SK-N-SH (cell line): ENCODE measurements around the gene IKBIP. TPM values are rescaled to one million over a fixed set of nuclear protein-coding genes. Genes with fewer than 3 reads are reported as not detected.

ENCODE experiments used
- CTCF ChIA-PET: fragments of 300-600, 350-600 bp; formaldehyde crosslinking; extraction: SDS; loops from one replicate; lab custom pipeline; 2021; lab: Yijun Ruan, JAX
- POLR2A ChIA-PET: fragments of 350-600 bp; sonication (Branson Sonifier 250); formaldehyde crosslinking; extraction: SDS; loops from one replicate; lab custom pipeline; 2020; ENCODE audit warnings: antibody characterized with exemption, inconsistent platforms; lab: Yijun Ruan, JAX
- DNase-seq: peaks from one replicate; pipeline ENCODE4 v3.0.0; 2012
- H2AFZ ChIP-seq: fragments of 200-600 bp; sonication (generic); 2 replicates; pipeline ENCODE4 v1.8.1; 2016; ENCODE audit warnings: antibody characterized with exemption, mild to moderate bottlenecking, low read depth
- H3F3A ChIP-seq: fragments of 200-600 bp; sonication (generic); replicated peaks from 2 replicates; pipeline ENCODE3; 2016; ENCODE audit warnings: antibody characterized with exemption, mild to moderate bottlenecking; ENCODE audit not compliant: insufficient read depth
- H3K27ac ChIP-seq, 2 experiments: fragments of 200-500 bp in 1 of 2; fragments of 200-600 bp in 1 of 2; sonication (Bioruptor generic) in 1 of 2; sonication (generic), shearing (Covaris generic) in 1 of 2; 2 replicates each; pipeline versions ENCODE4 v1.5.1 to v1.6.1; 2014 to 2016; ENCODE audit warnings: low read depth in 2 of 2, inconsistent platforms in 1 of 2, low read length in 1 of 2, mild to moderate bottlenecking in 1 of 2, mixed read lengths in 1 of 2
- H3K27me3 ChIP-seq: fragments of 200-600 bp; sonication (generic), shearing (Covaris generic); 2 replicates; pipeline ENCODE4 v1.6.1; 2016; ENCODE audit warnings: mixed run types; ENCODE audit not compliant: insufficient read depth
- H3K36me3 ChIP-seq, 2 experiments: fragments of 200-500 bp in 1 of 2; fragments of 200-600 bp in 1 of 2; sonication (Bioruptor generic) in 1 of 2; sonication (generic) in 1 of 2; replicated peaks in 1 of 2; 2 replicates each; pipeline versions ENCODE3 to v1.5.1; 2014 to 2016; ENCODE audit warnings: low read length in 1 of 2, mild to moderate bottlenecking in 1 of 2; ENCODE audit not compliant: insufficient read depth in 2 of 2, control insufficient read depth in 1 of 2
- H3K4me1 ChIP-seq, 2 experiments: fragments of 200-500 bp in 1 of 2; fragments of 200-600 bp in 1 of 2; sonication (Bioruptor generic) in 1 of 2; sonication (generic), shearing (Covaris generic) in 1 of 2; 2 replicates each; pipeline versions ENCODE4 v1.5.1 to v1.6.1; 2014 to 2016; ENCODE audit warnings: low read depth in 1 of 2, low read length in 1 of 2, mixed run types in 1 of 2; ENCODE audit not compliant: insufficient read depth in 2 of 2, control insufficient read depth in 1 of 2
- H3K4me2 ChIP-seq: fragments of 200-600 bp; sonication (generic), shearing (Covaris generic); 2 replicates; pipeline ENCODE4 v1.6.1; 2017; ENCODE audit warnings: mixed run types
- H3K4me3 ChIP-seq, 2 experiments: fragments of 200-500 bp in 1 of 2; fragments of 200-600 bp in 1 of 2; sonication (Bioruptor generic) in 1 of 2; sonication (generic), shearing (Covaris generic) in 1 of 2; 2 replicates each; pipeline versions ENCODE4 v1.5.1 to v1.8.1; 2014 to 2016; ENCODE audit warnings: low read depth in 2 of 2, inconsistent platforms in 1 of 2, low read length in 1 of 2, mild to moderate bottlenecking in 1 of 2, mixed read lengths in 1 of 2, moderate library complexity in 1 of 2
- H3K79me2 ChIP-seq: fragments of 200-600 bp; sonication (generic); 2 replicates; pipeline ENCODE4 v1.8.1; 2017; ENCODE audit warnings: mild to moderate bottlenecking; ENCODE audit not compliant: insufficient read depth
- H3K9ac ChIP-seq: fragments of 200-600 bp; sonication (generic); 2 replicates; pipeline ENCODE4 v1.6.1; 2017; ENCODE audit warnings: mixed run types
- H3K9me2 ChIP-seq: fragments of 200-600 bp; sonication (generic); 2 replicates; pipeline ENCODE4 v1.6.1; 2017; ENCODE audit warnings: mixed run types
- H3K9me3 ChIP-seq: fragments of 200-600 bp; sonication (generic); 2 replicates; pipeline ENCODE4 v1.6.1; 2017; ENCODE audit warnings: mixed run types, mild to moderate bottlenecking, moderate library complexity
- H4K20me1 ChIP-seq: fragments of 200-600 bp; sonication (generic); 2 replicates; pipeline ENCODE4 v1.6.1; 2017; ENCODE audit warnings: mild to moderate bottlenecking, mixed run types; ENCODE audit not compliant: insufficient read depth
- EP300 ChIP-seq, 2 experiments: IDR thresholded peaks; 2 replicates each; pipeline versions ENCODE4 v1.4.0 to v1.6.1; 2012; ENCODE audit warnings: borderline replicate concordance in 1 of 2, low read depth in 1 of 2, low read length in 1 of 2
- EZH2phosphoT487 ChIP-seq: fragments of 200-600 bp; sonication (generic); IDR thresholded peaks from 2 replicates; pipeline ENCODE4 v1.6.1; 2017; ENCODE audit warnings: low read depth, mixed run types, mild to moderate bottlenecking, antibody characterized with exemption, moderate library complexity, borderline replicate concordance
- FOSL2 ChIP-seq: IDR thresholded peaks from 2 replicates; pipeline ENCODE4 v1.4.0; 2012; ENCODE audit warnings: low read depth, mild to moderate bottlenecking, moderate library complexity, borderline replicate concordance
- FOXM1 ChIP-seq: IDR thresholded peaks from 2 replicates; pipeline ENCODE4 v1.4.0; 2012; ENCODE audit warnings: low read depth, mild to moderate bottlenecking
- JUND ChIP-seq: IDR thresholded peaks from 2 replicates; pipeline ENCODE4 v1.4.0; 2012
- MXI1 ChIP-seq: IDR thresholded peaks from 2 replicates; pipeline ENCODE4 v1.6.1; 2012; ENCODE audit warnings: mild to moderate bottlenecking, low read depth, low read length, improper control_type of control experiment
- NFIC ChIP-seq: IDR thresholded peaks from 2 replicates; pipeline ENCODE4 v1.4.0; 2012; ENCODE audit warnings: borderline replicate concordance
- NRF1 ChIP-seq: IDR thresholded peaks from 2 replicates; pipeline ENCODE4 v1.6.1; 2012; ENCODE audit warnings: low read depth, mild to moderate bottlenecking, low read length
- RAD21 ChIP-seq: IDR thresholded peaks from 2 replicates; pipeline ENCODE4 v1.6.1; 2012; ENCODE audit warnings: mild to moderate bottlenecking, low read length
- RCOR1 ChIP-seq: fragments of 150-350 bp; IDR thresholded peaks from 2 replicates; pipeline ENCODE4 v1.6.1; 2017; ENCODE audit warnings: antibody characterized with exemption, low read length
- RFX5 ChIP-seq: IDR thresholded peaks from 2 replicates; pipeline ENCODE4 v1.6.1; 2012; ENCODE audit warnings: mild to moderate bottlenecking, improper control_type of control experiment, low read length
- RXRA ChIP-seq: IDR thresholded peaks from 2 replicates; pipeline ENCODE4 v1.4.0; 2012; ENCODE audit warnings: low read depth, mild to moderate bottlenecking, borderline replicate concordance
- TAF1 ChIP-seq: IDR thresholded peaks from 2 replicates; pipeline ENCODE4 v1.6.1; 2012; ENCODE audit warnings: low read depth, mild to moderate bottlenecking, low read length, moderate library complexity, borderline replicate concordance
- TCF12 ChIP-seq: IDR thresholded peaks from 2 replicates; pipeline ENCODE4 v1.4.0; 2012
- TEAD4 ChIP-seq: IDR thresholded peaks from 2 replicates; pipeline ENCODE4 v1.4.0; 2012; ENCODE audit warnings: mild to moderate bottlenecking, borderline replicate concordance; ENCODE audit not compliant: insufficient read depth
- USF2 ChIP-seq: fragments of 150-350 bp; IDR thresholded peaks from 2 replicates; pipeline ENCODE4 v1.6.1; 2017; ENCODE audit warnings: antibody characterized with exemption, low read length, low read depth, borderline replicate concordance
- WGBS: methylation state at CpG from one replicate; pipeline ENCODE4 v1.1.6; 2017; ENCODE audit warnings: low lambda C conversion rate; 5-methylcytosine and 5-hydroxymethylcytosine counted together
- polyA plus RNA-seq, 3 experiments: library from polyadenylated mRNA; depleted of rRNA; stranded (reverse); fragments of >200 nt; gene quantifications; 2 replicates each; pipeline ENCODE4 v1.2.3, GENCODE V29; 2012
- TF ChIP-seq, protein P1 (sequence below): IDR thresholded peaks from 2 replicates; pipeline ENCODE4; 2012
- TF ChIP-seq, protein P2 (sequence below): IDR thresholded peaks from 2 replicates; pipeline ENCODE4 v1.4.0; 2012; ENCODE audit warnings: low read depth, borderline replicate concordance

Gene IKBIP
- polyA plus RNA-seq, 1 of the 3 experiments (the other 2 are of a cell fraction) = 25.2 TPM

DNA sequence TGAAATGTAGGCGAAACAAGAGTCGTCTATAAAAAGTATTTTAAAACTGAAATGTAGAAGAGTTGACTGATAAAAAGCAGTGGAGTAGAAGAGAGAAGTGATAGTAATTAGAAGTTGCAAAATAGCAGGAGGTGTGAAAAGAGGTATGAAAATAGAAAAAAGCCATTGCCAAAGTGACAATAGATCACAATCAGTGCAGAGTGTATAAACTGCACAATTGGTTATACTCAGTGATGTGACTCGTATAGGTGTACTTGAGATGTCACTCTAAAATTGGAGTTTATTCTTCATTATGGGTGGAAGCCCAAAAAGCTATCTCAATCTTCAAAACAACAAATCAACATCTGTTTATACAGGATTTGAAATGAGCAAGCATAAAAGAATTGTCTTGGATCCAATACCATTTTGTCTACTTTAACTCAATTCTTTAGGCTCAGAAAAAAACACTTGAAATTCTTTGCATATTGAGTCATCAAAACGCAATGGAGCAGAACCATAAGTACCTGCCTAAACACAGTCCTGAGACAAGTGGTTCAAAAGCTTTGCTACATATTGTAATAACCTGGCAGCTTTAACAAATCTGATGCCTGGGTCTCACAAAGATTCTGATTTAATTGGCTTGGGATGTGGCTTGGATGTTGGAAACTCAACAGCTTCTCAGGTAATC is 8.8 kb downstream of the IKBIP start:
- no peak for DNase-seq
- H3K27me3 ChIP-seq = no peaks in the 10 kb centered on the region
- H3K36me3 ChIP-seq = peaks cover 0 to 28% of the 10 kb centered on the region in 2 experiments
- ChIA-PET POLR2A (no interaction called here), CTCF (interaction anchor here (0.9 to 1.3 kb wide), 2 partner anchors 10 to 69 kb away, joined by 3 to 4 read pairs; partner anchors contain the start of gene APAF1)
- 69% methylated on average over 4 of the region's 4 CpGs for WGBS
- H3F3A ChIP-seq = peaks cover 24% of the 10 kb centered on the region
- no peaks in the 10 kb centered on the region for H3K9me2 ChIP-seq
- H3K27ac ChIP-seq = peak overlapping the region; percentile 12 to 51; a peak in 3 of 4 replicates
- 0 out of 2 replicates have a peak overlapping the region, but pooled peaks have one; percentile 10 for H3K4me2 ChIP-seq
- no peak overlapping the region for H2AFZ ChIP-seq
- H3K4me3 ChIP-seq = no peak overlapping the region
- peak; percentile 73 for TF ChIP-seq FOSL2
- peak; percentile 55 for TF ChIP-seq TCF12
- peak; percentile 42; the same call in 1 of the 2 replicates for TF ChIP-seq NFIC
- TF ChIP-seq USF2 = no peak
- TF ChIP-seq JUND = peak; percentile 87
- TF ChIP-seq, protein P1, sequence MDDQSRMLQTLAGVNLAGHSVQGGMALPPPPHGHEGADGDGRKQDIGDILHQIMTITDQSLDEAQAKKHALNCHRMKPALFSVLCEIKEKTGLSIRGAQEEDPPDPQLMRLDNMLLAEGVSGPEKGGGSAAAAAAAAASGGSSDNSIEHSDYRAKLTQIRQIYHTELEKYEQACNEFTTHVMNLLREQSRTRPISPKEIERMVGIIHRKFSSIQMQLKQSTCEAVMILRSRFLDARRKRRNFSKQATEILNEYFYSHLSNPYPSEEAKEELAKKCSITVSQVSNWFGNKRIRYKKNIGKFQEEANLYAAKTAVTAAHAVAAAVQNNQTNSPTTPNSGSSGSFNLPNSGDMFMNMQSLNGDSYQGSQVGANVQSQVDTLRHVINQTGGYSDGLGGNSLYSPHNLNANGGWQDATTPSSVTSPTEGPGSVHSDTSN = peak; percentile 34
- peak; percentile 69; the same call in 1 of the 2 replicates for TF ChIP-seq TEAD4
- TF ChIP-seq EP300 (IDR thresholded peaks at IDR 0.05; ENCODE audit: borderline replicate concordance in 1 of 2, low read depth in 1 of 2, low read length in 1 of 2) = 0 out of 4 replicates have a peak, but pooled peaks of 1 of the 2 experiments have one; percentile 9
- no peak for TF ChIP-seq RCOR1
- no peaks in the 10 kb centered on the region; a peak in 1 of 4 replicates for H3K4me1 ChIP-seq
- peaks cover 88% of the 10 kb centered on the region for H3K79me2 ChIP-seq
- H3K9ac ChIP-seq = no peak overlapping the region
- peaks cover 16% of the 10 kb centered on the region for H4K20me1 ChIP-seq
- no peaks in the 10 kb centered on the region for H3K9me3 ChIP-seq

- ChIA-PET CTCF (interaction anchor here (0.6 kb wide), 1 partner anchor 29 kb away, joined by 3 read pairs; no protein-coding TSS in a partner anchor), POLR2A (no interaction called here)
- 81% methylated on average over 4 of the region's 4 CpGs for WGBS
- DNase-seq = no peak
- Histone ChIP-seq H2AFZ (no peak overlapping the region), H4K20me1 (no peaks in the 10 kb centered on the region), H3F3A (no peaks in the 10 kb centered on the region), H3K36me3 (peaks cover 0 to 22% of the 10 kb centered on the region in 2 experiments), H3K4me2 (no peak overlapping the region), H3K9ac (no peak overlapping the region), H3K27ac (no peak overlapping the region), H3K4me3 (no peak overlapping the region), H3K27me3 (no peaks in the 10 kb centered on the region), H3K9me2 (no peaks in the 10 kb centered on the region), H3K9me3 (no peaks in the 10 kb centered on the region), H3K4me1 (no peaks in the 10 kb centered on the region), H3K79me2 (peaks cover 33% of the 10 kb centered on the region)
- TF ChIP-seq JUND = no peak
- no peak for TF ChIP-seq RXRA
- TF ChIP-seq MXI1 = no peak
- no peak for TF ChIP-seq FOSL2
- no peak for TF ChIP-seq EZH2phosphoT487
- TF ChIP-seq RCOR1 = no peak
- TF ChIP-seq, protein P2, sequence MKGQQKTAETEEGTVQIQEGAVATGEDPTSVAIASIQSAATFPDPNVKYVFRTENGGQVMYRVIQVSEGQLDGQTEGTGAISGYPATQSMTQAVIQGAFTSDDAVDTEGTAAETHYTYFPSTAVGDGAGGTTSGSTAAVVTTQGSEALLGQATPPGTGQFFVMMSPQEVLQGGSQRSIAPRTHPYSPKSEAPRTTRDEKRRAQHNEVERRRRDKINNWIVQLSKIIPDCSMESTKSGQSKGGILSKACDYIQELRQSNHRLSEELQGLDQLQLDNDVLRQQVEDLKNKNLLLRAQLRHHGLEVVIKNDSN = no peak
- no peak for TF ChIP-seq TAF1
- TF ChIP-seq RFX5 = no peak
- TF ChIP-seq FOXM1 = no peak
- TF ChIP-seq EP300 (IDR thresholded peaks at IDR 0.05; ENCODE audit: borderline replicate concordance in 1 of 2, low read depth in 1 of 2, low read length in 1 of 2) = no peak
- TF ChIP-seq RAD21 = no peak
- TF ChIP-seq NRF1 = no peak
Measured at GRCh38 chr12:98618952-98619351, 25.6 kb downstream of the IKBIP start.
